Epidermal melanocyte (primary cell): Measurements from ENCODE around the gene ZSWIM6.

Experiments used
- DNase-seq: peaks from one replicate; pipeline ENCODE4 v3.0.0; 2011; ENCODE audit warnings: low spot score; ENCODE audit not compliant: insufficient read length

ZSWIM6 gene

GRCh38 chr5:61590473-61590872 is 258.4 kb downstream of the ZSWIM6 start:
- DNase-seq: no peak

- DNase-seq: no peak
Observed at GRCh38 chr5:61591859-61592258, 259.8 kb downstream of the ZSWIM6 start.

- DNase-seq: no peak
Observed at GRCh38 chr5:61595426-61595825, 263.4 kb downstream of the ZSWIM6 start.
